ENCODE data around the gene ABCG2.
A peak's percentile ranks its signal among the peaks of the same experiment; 100 is the strongest.

Gene ABCG2

GRCh38 chr4:88063634-88064296 is 94.7 kb downstream of the ABCG2 start:
- no peak for DNase-seq (ENCODE audit: low read depth)
- no peak overlapping the region for H3K4me3 ChIP-seq (ENCODE audit: low read depth, low read length)
- TF ChIP-seq CTCF (IDR thresholded peaks at IDR 0.05; ENCODE audit: low read depth, low read length, missing control alignments): no peak

GRCh38 chr4:88062843-88063242 is 95.6 kb downstream of the ABCG2 start:
- no peak overlapping the region for H3K4me3 ChIP-seq (ENCODE audit: low read depth, low read length)
- no peak for DNase-seq (ENCODE audit: low read depth)

GRCh38 chr4:88062311-88062710 is 96.1 kb downstream of the ABCG2 start:
- no peak overlapping the region for H3K4me3 ChIP-seq (ENCODE audit: low read depth, low read length)
- no peak for TF ChIP-seq CTCF (IDR thresholded peaks at IDR 0.05; ENCODE audit: low read depth, low read length, missing control alignments)
- DNase-seq (ENCODE audit: low read depth): no peak

More at GRCh38 chr4:88062843-88063242, 95.6 kb downstream of the ABCG2 start:
- TF ChIP-seq CTCF (IDR thresholded peaks at IDR 0.05; ENCODE audit: low read depth, low read length, missing control alignments): no peak

GRCh38 chr4:88060431-88060830 is 98.0 kb downstream of the ABCG2 start:
- H3K4me3 ChIP-seq (ENCODE audit: low read depth, low read length): no peak overlapping the region
- DNase-seq (ENCODE audit: low read depth): no peak
- no peak for TF ChIP-seq CTCF (IDR thresholded peaks at IDR 0.05; ENCODE audit: low read depth, low read length, missing control alignments)

GRCh38 chr4:88059766-88060165 is 98.7 kb downstream of the ABCG2 start:
- no peak overlapping the region for H3K4me3 ChIP-seq (ENCODE audit: low read depth, low read length)
- no peak for TF ChIP-seq CTCF (IDR thresholded peaks at IDR 0.05; ENCODE audit: low read depth, low read length, missing control alignments)
- no peak for DNase-seq (ENCODE audit: low read depth)

- DNase-seq (ENCODE audit: low read depth): no peak
- H3K4me3 ChIP-seq (ENCODE audit: low read depth, low read length): no peak overlapping the region
- no peak for TF ChIP-seq CTCF (IDR thresholded peaks at IDR 0.05; ENCODE audit: low read depth, low read length, missing control alignments)
Measured at GRCh38 chr4:88058295-88058694, 100.1 kb downstream of the ABCG2 start.

- TF ChIP-seq CTCF (IDR thresholded peaks at IDR 0.05; ENCODE audit: low read depth, low read length, missing control alignments): peak; percentile 12
- no peak overlapping the region for H3K4me3 ChIP-seq (ENCODE audit: low read depth, low read length)
- no peak for DNase-seq (ENCODE audit: low read depth)
Measured at GRCh38 chr4:88054901-88055300, 103.5 kb downstream of the ABCG2 start.

All from GM12864 (cell line).